Measurements from ENCODE around the gene JOSD2.

JOSD2 gene

DNA sequence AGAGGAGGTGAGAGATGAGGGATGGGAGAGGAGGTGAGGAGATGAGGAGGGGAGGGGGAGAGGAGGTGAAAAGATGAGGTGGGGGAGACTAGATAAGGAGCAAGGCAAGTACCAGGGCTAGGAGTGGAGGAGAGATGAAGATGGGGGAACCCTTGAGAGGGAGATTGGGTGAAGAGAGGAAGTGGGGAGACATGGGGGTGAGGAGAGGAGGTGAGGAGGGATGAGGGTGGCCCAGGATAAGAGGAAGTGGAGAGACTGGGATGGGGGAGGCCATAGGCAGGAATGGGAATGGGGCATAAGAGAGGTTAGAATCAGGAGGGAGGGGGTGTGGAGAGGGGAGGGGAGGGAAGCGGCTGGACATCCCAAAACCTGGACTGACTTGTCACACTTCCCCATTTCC lies 51.4 kb downstream of the JOSD2 start:
- intact Hi-C loops (cut with micrococcal nuclease), result loop anchor here (5.0 kb wide), 1 partner anchor 42 kb away; the partner anchor contains the start of gene SPIB
- Mint-ChIP-seq H3K4me3 (no peak overlapping the region), H3K27me3 (peaks cover 54% of the 10 kb centered on the region), H3K27ac (no peak overlapping the region), H3K9me3 (no peaks in the 10 kb centered on the region), H3K36me3 (ENCODE audit: low read depth) (no peaks in the 10 kb centered on the region), H3K4me1 (ENCODE audit: low read depth) (peaks cover 8% of the 10 kb centered on the region)

DNA sequence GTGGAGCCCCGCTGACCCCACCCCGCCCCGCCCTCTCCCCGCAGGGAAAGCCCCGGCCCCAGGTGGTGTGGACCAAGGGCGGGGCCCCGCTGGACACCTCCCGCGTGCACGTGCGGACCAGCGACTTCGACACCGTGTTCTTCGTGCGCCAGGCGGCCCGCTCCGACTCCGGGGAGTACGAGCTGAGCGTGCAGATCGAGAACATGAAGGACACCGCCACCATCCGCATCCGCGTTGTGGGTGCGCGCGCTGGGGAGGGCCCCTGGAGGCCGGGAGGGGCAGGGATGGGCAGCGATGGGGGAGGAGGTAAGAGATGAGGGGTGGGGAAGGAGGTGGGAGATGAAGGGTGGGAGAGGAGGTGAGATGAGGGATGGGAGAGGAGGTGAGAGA lies 51.9 kb downstream of the JOSD2 start:
- Mint-ChIP-seq H3K27me3 (peaks cover 51% of the 10 kb centered on the region), H3K9me3 (no peaks in the 10 kb centered on the region), H3K4me3 (no peak overlapping the region), H3K4me1 (ENCODE audit: low read depth) (peaks cover 8% of the 10 kb centered on the region), H3K27ac (no peak overlapping the region), H3K36me3 (ENCODE audit: low read depth) (no peaks in the 10 kb centered on the region)
- intact Hi-C loops (cut with micrococcal nuclease), result no loop called here

DNA sequence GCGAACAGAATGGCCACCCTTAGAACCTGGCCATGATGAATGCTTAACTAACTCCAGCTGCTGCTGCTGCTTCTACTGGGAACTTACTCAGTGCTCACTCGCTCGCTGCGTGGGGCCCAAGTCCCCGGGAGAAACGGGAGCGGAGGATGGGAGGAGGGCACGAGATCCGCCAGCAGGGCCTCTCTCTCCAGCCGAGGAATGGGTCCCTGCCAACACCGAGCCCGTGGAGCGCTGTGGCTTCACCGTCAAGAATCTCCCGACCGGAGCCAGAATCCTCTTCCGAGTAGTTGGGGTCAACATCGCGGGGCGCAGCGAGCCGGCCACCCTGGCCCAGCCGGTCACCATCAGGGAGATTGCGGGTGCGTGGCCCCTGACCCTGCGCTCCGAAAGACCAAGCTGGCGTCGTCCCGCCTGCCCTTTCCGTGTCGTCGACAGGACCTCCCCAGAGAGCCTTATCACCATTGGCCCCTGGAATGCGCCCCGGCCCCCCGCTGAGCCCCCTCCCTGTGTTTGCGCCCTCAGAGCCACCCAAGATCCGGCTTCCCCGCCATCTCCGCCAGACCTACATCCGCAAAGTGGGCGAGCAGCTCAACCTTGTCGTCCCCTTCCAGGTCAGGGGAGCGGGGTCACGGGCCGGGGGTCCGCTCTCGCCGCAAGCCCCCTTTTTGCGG lies 52.5 kb downstream of the JOSD2 start:
- intact Hi-C loops (cut with micrococcal nuclease), result no loop called here
- H3K9me3 Mint-ChIP-seq, result no peaks in the 10 kb centered on the region

DNA sequence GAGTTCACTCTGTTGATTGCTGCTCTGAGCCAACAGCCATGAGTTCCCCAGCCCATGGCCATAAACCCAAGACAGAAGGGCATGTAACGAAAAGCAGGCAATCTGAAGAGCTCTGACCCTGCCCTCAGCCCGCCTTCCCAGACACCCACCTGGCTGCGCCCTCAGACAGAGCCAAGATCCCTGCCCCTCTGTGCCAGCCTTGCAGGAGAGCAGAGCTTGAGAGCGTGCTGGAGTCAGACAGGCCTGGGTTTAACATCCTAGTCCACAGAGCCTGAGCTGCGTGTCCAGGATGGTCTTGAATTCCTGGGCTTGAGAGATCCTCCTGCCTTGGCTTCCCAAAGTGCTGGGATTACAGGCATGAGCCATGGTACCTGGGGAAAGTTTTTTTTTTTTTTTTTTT lies 53.7 kb downstream of the JOSD2 start:
- peaks cover 8% of the 10 kb centered on the region for H3K4me1 Mint-ChIP-seq (ENCODE audit: low read depth)

More for the DNA sequence above, 52.5 kb downstream of the JOSD2 start:
- Mint-ChIP-seq H3K27ac (no peak overlapping the region), H3K4me1 (ENCODE audit: low read depth) (peaks cover 8% of the 10 kb centered on the region), H3K36me3 (ENCODE audit: low read depth) (no peaks in the 10 kb centered on the region), H3K4me3 (no peak overlapping the region), H3K27me3 (peaks cover 51% of the 10 kb centered on the region)

More for the DNA sequence above, 53.7 kb downstream of the JOSD2 start:
- Mint-ChIP-seq H3K4me3 (no peak overlapping the region), H3K9me3 (no peaks in the 10 kb centered on the region), H3K27me3 (peaks cover 51% of the 10 kb centered on the region), H3K27ac (no peak overlapping the region), H3K36me3 (ENCODE audit: low read depth) (no peaks in the 10 kb centered on the region)
- intact Hi-C loops (cut with micrococcal nuclease), result no loop called here

Measured in dendritic cell treated with granulocyte-macrophage colony-stimulating factor and Interleukin-4, amounts not matched to agents 40 ng/mL and 50 ng/mL, for 4 days (primary cell).